HepG2 (cell line): ENCODE measurements around the gene TMEM250. TPM values are rescaled to one million over a fixed set of nuclear protein-coding genes. Genes with fewer than 3 reads are reported as not detected.

ENCODE experiments used
- ARID4A ChIP-seq: sonication (generic); formaldehyde crosslinking; IDR thresholded peaks from 2 replicates; pipeline ENCODE4 v1.5.0; 2020; ENCODE audit warnings: mild to moderate bottlenecking, missing genetic modification reagents, borderline replicate concordance
- HDAC1 ChIP-seq: sonication (generic); formaldehyde crosslinking; IDR thresholded peaks from 2 replicates; pipeline ENCODE4 v1.5.1; 2020; ENCODE audit warnings: mild to moderate bottlenecking, missing genetic modification reagents
- MZF1 ChIP-seq: sonication (generic); formaldehyde crosslinking; IDR thresholded peaks from 2 replicates; pipeline ENCODE4 v1.8.1; 2023; ENCODE audit warnings: mild to moderate bottlenecking, missing genetic modification reagents, borderline replicate concordance
- NKX3-1 ChIP-seq: sonication (generic); formaldehyde crosslinking; IDR thresholded peaks from 2 replicates; pipeline ENCODE4 v1.5.0; 2020; ENCODE audit warnings: missing genetic modification reagents
- PCBP2 ChIP-seq: fragments of 200-400 bp; formaldehyde crosslinking; optimal IDR thresholded peaks from 2 replicates; pipeline ENCODE3; 2018; ENCODE audit warnings: low read length, low read depth; ENCODE audit not compliant: poor library complexity, severe bottlenecking
- REL ChIP-seq: sonication (generic); formaldehyde crosslinking; conservative IDR thresholded peaks from 2 replicates; pipeline ENCODE4 v1.8.0; 2022; ENCODE audit warnings: mild to moderate bottlenecking, missing genetic modification reagents, moderate library complexity
- RFXANK ChIP-seq: IDR thresholded peaks from 2 replicates; pipeline ENCODE4 v1.6.1; 2016
- SNAPC4 ChIP-seq: sonication (generic); formaldehyde crosslinking; IDR thresholded peaks from 2 replicates; pipeline ENCODE4 v1.4.0; 2020; ENCODE audit warnings: mild to moderate bottlenecking, missing genetic modification reagents
- ZNF609 ChIP-seq: sonication (generic); formaldehyde crosslinking; IDR thresholded peaks from 2 replicates; pipeline ENCODE4 v1.4.0; 2020; ENCODE audit warnings: mild to moderate bottlenecking, missing genetic modification reagents, borderline replicate concordance
- polyA plus RNA-seq, 8 experiments: library from polyadenylated mRNA; depleted of rRNA in 3 of 8; stranded (reverse) in 7 of 8; unstranded in 1 of 8; fragments of >200 nt; fragmentation: Illumina TruSeq in 4 of 8; extraction: Trizol in 4 of 8; gene quantifications; 2 replicates each; pipeline versions ENCODE4 v1.2.1 to v1.2.3, GENCODE V29; 2011 to 2016; ENCODE audit warnings: low read depth in 4 of 8, missing spikeins in 1 of 8, mixed read lengths in 1 of 8; ENCODE audit not compliant: insufficient read depth in 1 of 8
- total RNA-seq, 5 experiments: library from RNA; depleted of rRNA; stranded (reverse); fragments of >200 nt; fragmentation: Illumina TruSeq; extraction: Trizol; gene quantifications; 2 replicates each; pipeline ENCODE4 v1.2.3, GENCODE V29; 2016; ENCODE audit warnings: low read depth in 1 of 5
- TF ChIP-seq, protein P1 (sequence below): sonication (generic); formaldehyde crosslinking; IDR thresholded peaks from 2 replicates; pipeline ENCODE4 v1.8.1; 2022; ENCODE audit warnings: low read depth, mild to moderate bottlenecking, missing genetic modification reagents

TMEM250 gene
- total and polyA plus RNA-seq, 2 of the 13 experiments (the other 11 are each of a cell fraction or from before 2014, with no cell fraction given) = 5.5 to 13.9 TPM

GRCh38 chr9:136093995-136094881 is 24.4 kb downstream of the TMEM250 start (continued):
- TF ChIP-seq, protein P1, sequence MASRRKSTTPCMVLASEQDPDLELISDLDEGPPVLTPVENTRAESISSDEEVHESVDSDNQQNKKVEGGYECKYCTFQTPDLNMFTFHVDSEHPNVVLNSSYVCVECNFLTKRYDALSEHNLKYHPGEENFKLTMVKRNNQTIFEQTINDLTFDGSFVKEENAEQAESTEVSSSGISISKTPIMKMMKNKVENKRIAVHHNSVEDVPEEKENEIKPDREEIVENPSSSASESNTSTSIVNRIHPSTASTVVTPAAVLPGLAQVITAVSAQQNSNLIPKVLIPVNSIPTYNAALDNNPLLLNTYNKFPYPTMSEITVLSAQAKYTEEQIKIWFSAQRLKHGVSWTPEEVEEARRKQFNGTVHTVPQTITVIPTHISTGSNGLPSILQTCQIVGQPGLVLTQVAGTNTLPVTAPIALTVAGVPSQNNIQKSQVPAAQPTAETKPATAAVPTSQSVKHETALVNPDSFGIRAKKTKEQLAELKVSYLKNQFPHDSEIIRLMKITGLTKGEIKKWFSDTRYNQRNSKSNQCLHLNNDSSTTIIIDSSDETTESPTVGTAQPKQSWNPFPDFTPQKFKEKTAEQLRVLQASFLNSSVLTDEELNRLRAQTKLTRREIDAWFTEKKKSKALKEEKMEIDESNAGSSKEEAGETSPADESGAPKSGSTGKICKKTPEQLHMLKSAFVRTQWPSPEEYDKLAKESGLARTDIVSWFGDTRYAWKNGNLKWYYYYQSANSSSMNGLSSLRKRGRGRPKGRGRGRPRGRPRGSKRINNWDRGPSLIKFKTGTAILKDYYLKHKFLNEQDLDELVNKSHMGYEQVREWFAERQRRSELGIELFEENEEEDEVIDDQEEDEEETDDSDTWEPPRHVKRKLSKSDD (CRISPR knock-in tag) = no peak
- TF ChIP-seq HDAC1 (CRISPR knock-in tag) = peak; percentile 55
- no peak for TF ChIP-seq PCBP2
- 0 out of 2 replicates have a peak, but pooled peaks have one; percentile 45 for TF ChIP-seq MZF1 (CRISPR knock-in tag)
- 0 out of 2 replicates have a peak, but pooled peaks have one; percentile 18 for TF ChIP-seq ZNF609 (CRISPR knock-in tag)
- no peak for TF ChIP-seq RFXANK (CRISPR knock-in tag)
- no peak for TF ChIP-seq SNAPC4
- TF ChIP-seq ARID4A (CRISPR knock-in tag) = peak; percentile 3; the same call in 1 of the 2 replicates
- no peak for TF ChIP-seq REL
- no peak for TF ChIP-seq NKX3-1 (CRISPR knock-in tag)
